VCaP (cell line): ENCODE data around the gene DMAP1.

ENCODE experiments used
- H3K27ac ChIP-seq: fragments of 450-650 bp; 2 replicates; pipeline ENCODE4 v1.5.1; 2017
- CTCF ChIP-seq: fragments of 450-650 bp; conservative IDR thresholded peaks from 2 replicates; pipeline ENCODE4 v1.5.1; 2017; ENCODE audit warnings: mild to moderate bottlenecking, moderate library complexity

The DMAP1 gene

GRCh38 chr1:44261171-44261817, 48.0 kb downstream of the DMAP1 start:
- no peak for TF ChIP-seq CTCF
- no peak overlapping the region for H3K27ac ChIP-seq

GRCh38 chr1:44261962-44262361, 48.7 kb downstream of the DMAP1 start:
- no peak overlapping the region for H3K27ac ChIP-seq
- no peak for TF ChIP-seq CTCF

GRCh38 chr1:44262414-44262813, 49.1 kb downstream of the DMAP1 start:
- no peak for TF ChIP-seq CTCF
- no peak overlapping the region for H3K27ac ChIP-seq

GRCh38 chr1:44262816-44263567, 49.7 kb downstream of the DMAP1 start:
- TF ChIP-seq CTCF = no peak
- H3K27ac ChIP-seq = no peak overlapping the region

GRCh38 chr1:44263568-44264450, 50.5 kb downstream of the DMAP1 start:
- no peak for TF ChIP-seq CTCF
- no peak overlapping the region for H3K27ac ChIP-seq

GRCh38 chr1:44264451-44264771, 51.1 kb downstream of the DMAP1 start:
- no peak overlapping the region for H3K27ac ChIP-seq
- no peak for TF ChIP-seq CTCF
